Tibial nerve (tissue), 4 donors: ENCODE results near the gene BORCS6.
A peak's percentile ranks its signal among the peaks of the same experiment; 100 is the strongest.

Source experiments
- EP300 ChIP-seq, 2 donors: sonication (generic); formaldehyde crosslinking; IDR thresholded peaks; one replicate each; pipeline ENCODE4 v1.6.1; 2017; ENCODE audit warnings: antibody characterized with exemption in 2 of 2, mild to moderate bottlenecking in 1 of 2
- POLR2A ChIP-seq, 2 donors: fragments of 450-650 bp; IDR thresholded peaks; one replicate each; pipeline ENCODE4 v1.6.1; 2017; ENCODE audit warnings: antibody characterized with exemption in 2 of 2, mild to moderate bottlenecking in 2 of 2, moderate library complexity in 2 of 2
- TF ChIP-seq, protein P1 (sequence below), 5 experiments: fragments of 200-600 bp in 3 of 5; fragments of 450-650 bp in 2 of 5; sonication (generic) in 3 of 5; IDR thresholded peaks; one replicate each; pipeline ENCODE4 v1.5.1; 2016 to 2019; ENCODE audit warnings: antibody characterized with exemption in 5 of 5, mild to moderate bottlenecking in 3 of 5, moderate library complexity in 2 of 5

DNA sequence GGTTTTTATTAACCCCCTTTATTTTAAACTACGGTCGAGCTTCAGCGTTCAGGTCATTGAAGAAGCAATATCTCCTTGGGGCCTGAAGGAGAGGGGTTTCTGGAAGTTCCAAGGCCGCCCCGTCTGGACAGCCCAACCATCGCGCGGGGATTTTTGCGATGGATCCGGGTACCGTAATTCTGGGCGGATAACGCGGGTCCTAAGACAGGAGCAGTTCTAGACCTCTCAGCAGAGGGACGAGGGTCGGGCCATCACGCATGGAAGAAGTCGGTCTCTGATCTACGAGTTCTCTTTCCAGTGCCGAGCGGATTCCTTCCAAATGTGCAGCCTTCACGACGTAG lies 3.6 kb downstream of the BORCS6 start:
- TF ChIP-seq, protein P1, sequence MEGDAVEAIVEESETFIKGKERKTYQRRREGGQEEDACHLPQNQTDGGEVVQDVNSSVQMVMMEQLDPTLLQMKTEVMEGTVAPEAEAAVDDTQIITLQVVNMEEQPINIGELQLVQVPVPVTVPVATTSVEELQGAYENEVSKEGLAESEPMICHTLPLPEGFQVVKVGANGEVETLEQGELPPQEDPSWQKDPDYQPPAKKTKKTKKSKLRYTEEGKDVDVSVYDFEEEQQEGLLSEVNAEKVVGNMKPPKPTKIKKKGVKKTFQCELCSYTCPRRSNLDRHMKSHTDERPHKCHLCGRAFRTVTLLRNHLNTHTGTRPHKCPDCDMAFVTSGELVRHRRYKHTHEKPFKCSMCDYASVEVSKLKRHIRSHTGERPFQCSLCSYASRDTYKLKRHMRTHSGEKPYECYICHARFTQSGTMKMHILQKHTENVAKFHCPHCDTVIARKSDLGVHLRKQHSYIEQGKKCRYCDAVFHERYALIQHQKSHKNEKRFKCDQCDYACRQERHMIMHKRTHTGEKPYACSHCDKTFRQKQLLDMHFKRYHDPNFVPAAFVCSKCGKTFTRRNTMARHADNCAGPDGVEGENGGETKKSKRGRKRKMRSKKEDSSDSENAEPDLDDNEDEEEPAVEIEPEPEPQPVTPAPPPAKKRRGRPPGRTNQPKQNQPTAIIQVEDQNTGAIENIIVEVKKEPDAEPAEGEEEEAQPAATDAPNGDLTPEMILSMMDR (IDR thresholded peaks at IDR 0.05): peak in 3 of 5 experiments; percentile 49 to 68 (median 57)
- TF ChIP-seq POLR2A (IDR thresholded peaks at IDR 0.05) (peak in 1 of 2 donors; percentile 2), EP300 (IDR thresholded peaks at IDR 0.05) (no peak)
